Esophagus mucosa (tissue), 1 donor: ENCODE results near the gene TMEM209. TPM values are rescaled to one million over a fixed set of nuclear protein-coding genes. Genes with fewer than 3 reads are reported as not detected.
"Not testable (repeated sequence)": the region's sequence is repeated elsewhere in the genome, so short reads cannot be mapped to it uniquely, and the experiment has no call there.

ENCODE experiments used
- ATAC-seq: fragments of 200-7000 bp; cut with Tn5 transposase; one replicate; pipeline ENCODE4 v1.9.1; 2020
- total RNA-seq: library from RNA; stranded (reverse); gene quantifications from one replicate; pipeline ENCODE4 v1.2.4, GENCODE V29; 2023
- donor health status: DM: yes; HTN: yes; CAD: no.

TMEM209 gene
- total RNA-seq, 1 donor from 2014 or later: 14.9 TPM

DNA sequence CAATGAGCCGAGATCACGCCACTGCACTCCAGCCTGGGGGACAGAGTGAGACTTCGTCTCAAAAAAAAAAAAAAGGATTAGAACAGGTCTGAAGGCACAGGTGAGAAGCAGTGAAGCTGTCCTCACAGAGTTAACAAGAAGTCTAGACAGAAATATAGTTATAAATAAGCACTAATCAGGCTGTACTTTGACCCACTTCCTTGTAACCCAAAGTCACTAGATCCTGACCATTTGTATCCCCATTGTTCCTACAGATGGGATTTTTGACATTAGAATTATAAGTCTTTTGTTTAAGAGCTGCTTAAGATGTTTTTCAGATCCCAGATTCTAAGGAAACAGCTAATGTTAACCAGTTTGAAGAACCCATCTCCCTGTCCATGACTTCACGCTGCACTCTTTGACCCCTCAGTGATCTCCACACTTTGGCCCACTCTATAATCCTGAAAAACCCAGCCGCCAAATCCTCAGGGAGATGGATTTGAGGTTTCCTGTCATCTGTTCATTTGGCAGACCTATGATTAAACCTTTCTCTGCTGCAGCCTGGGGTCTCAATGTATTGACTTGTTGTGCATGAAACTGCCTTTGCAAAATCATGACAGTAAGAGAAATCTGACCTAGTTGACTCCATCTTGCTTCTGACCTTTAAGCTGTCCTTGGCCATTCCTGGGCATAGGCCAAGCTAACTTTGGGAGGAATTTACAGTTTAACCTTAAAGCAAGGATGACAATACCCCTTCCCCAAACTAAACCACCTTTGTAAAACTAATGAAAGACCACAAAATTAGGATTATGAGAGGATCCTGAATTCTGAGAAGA lies 13.8 kb upstream of the TMEM209 start:
- no peak for ATAC-seq

DNA sequence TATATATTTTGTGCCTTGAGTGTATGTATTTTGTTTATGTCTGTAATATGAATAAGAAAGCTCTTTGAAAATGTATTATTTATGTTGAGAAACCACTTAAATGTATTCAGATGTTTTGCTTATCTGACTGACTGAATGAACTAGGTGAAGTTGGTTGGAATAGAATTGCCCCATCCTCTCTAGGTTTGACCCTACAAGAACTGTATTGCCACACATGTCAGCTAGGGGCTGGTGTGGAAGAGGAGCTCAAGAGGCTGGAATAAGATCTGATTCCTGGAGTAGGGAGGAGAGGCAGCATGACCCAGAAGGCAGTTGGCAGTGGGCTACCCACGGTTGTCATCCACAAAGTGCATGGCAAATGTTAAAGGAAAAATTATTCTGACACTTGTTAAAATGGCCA lies 11.5 kb upstream of the TMEM209 start:
- ATAC-seq: no peak

DNA sequence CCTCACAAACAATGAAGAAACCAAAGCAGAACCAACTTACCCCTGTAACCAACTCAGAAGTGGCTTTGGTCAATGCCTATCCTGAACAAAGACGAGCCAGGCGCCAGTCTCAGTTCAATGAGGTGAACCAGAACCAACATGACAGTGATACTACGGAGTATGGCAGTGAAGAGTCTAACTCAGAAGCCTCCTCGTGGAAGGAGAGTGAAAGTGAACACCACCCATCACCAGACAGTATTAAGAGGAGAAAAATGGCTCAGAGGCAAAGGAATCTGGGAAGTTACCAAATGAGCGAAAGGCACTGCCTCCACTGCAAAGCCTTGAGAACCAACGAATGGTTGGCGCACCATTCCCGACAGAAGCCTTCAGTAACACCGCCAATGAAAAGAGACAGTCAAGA lies 10.8 kb upstream of the TMEM209 start:
- no peak for ATAC-seq

DNA sequence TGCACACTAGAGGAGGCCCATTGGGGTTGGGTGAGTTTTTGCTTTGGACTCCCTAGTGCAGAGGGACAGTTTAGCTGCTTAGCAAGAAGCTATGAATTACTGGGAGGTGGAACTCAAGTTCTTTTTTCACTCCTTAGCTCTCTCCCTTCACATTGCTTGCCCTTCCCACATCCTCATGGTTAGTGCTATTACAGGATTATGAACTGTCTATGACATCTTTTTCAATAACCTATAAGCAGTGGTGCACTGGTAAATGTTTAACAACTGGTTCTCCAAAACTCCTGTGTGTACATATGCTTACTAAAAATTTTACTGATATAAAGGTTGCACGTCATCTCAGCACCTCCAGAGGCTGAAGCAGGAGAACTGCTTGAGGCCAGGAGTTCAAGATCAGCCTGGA lies 8.6 kb upstream of the TMEM209 start:
- ATAC-seq: no peak

DNA sequence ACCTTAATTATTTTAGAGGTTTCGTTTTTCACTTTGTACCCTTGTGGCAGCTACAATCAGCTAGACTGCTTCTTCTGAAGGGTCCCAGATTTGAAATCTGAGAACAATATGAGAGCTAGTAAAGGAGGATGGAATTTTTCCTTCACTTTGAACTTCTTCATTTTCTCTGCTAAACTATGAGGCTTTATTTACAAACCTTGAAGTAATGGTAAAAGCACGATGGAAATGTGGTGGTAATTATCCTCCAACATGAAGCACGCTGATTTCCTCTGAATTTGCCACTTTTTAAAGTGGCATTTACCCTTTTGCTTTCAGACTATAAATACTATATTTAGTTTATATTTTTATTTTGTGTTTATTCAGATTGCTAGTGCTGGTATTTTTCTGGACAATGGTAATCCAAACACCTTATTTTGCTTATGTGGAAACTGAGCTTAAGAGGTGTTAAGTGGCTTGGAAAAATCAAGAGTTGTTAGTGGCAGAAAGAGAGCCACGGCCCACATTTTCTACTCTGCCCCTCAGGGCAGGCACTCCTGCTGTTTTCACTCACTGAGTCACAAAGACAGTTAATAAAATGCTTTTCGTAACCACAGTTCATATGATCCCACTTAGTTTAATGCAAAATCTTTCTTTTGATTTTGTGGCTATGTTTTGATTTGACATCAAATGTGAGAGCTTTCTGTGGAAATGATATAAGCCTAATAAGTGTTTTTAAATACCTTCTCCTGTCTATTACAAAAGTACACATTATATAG lies 5.2 kb upstream of the TMEM209 start:
- no peak for ATAC-seq

DNA sequence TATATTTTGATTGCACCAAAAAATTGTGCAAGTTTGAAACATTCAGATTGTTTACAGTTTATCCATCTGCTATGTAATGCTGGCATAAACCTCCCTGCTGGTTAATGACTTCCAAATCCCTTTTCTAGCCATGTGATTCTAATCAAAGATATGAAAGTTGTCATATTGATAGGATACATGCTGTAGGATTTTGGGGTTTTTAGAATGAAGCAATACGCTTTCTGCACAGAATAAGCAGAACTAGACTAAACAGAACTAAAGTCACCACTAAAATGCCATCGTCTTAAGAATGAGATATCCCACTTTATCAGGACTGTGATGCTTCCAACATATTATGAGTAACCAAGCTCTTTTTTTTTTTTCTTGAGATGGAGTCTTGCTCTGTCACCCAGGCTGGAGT lies 3.3 kb upstream of the TMEM209 start:
- no peak for ATAC-seq

DNA sequence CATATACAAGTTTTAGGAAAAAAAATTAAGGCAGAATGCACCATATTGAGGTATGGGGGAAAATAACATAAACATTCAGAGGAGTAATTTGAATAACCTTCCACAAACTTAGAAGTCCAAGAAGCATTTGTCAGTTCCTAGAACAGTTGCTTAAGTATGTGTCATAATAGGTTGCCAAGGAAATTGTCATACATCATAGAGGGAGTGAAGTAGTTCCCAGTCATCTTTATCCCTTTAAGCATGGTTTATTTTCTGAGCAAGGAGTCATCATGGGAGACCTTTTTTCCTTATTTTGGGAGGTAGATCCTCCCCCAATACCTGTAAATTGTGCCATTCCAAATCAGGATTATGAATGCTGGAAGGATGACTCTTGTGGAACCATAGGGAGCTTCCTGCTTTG lies 2.4 kb upstream of the TMEM209 start, which contains the start of gene SSMEM1:
Gene SSMEM1, plus strand, starts transcription at position 219 of the 400 bp plus-strand sequence. Its CDS starts 51 bp downstream, at position 270.
- peak; percentile 48 for ATAC-seq

DNA sequence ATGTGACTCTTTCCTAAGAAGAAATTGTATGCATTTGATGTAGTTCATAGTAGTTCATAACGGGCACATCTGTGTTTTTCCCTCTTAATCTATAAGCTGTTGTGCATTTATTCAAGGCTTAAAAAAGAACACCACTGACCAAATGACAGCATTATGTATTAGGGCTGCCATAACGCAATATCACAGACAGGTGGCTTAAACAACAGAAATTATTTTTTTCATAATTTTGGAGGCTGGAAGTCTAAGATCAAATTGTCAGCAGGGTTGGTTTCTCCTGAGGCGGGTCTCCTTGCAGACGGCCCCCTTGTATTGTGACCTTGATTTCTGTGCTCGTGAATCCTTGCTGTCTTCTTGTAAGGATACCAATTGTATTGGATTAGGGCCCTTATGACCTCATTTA lies 1.8 kb upstream of the TMEM209 start:
- no peak for ATAC-seq

DNA sequence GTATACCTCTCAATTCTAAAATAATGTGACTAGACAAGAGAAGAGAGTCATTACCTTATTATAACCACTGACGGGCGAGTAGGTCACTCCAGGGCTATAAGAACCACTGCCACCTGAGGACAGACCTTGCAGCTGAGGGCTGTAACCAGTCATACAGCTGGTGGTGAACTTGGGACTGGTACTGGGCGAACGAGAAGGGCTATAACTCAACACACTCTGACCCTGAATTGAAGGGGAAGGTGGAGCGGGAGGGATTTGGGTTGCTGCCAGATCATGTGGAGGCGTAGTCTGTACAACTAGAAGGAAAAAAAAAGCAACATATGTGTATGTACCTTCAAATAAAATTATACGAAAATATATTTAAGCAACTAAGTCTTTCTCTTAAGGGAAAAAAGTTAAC lies 3.4 kb downstream of the TMEM209 start:
- ATAC-seq: no peak

DNA sequence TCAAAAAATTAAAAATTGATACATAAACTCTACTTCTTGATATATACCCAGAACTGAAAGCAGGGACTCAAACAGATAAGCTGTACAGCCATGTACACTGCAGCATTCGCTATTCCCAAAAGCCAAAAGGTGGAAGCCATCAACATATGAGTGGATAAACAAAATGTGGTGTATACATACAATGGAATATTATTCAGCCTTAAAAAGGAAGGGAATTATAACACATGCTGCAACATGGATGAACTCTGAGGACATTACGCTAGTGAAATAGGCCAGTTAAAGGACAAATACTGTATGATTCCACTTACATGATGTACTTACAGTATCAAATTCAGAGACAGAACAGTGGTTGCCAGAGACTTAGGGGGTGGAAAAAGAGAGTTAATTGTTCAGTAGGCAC lies 8.1 kb downstream of the TMEM209 start:
- no peak for ATAC-seq

DNA sequence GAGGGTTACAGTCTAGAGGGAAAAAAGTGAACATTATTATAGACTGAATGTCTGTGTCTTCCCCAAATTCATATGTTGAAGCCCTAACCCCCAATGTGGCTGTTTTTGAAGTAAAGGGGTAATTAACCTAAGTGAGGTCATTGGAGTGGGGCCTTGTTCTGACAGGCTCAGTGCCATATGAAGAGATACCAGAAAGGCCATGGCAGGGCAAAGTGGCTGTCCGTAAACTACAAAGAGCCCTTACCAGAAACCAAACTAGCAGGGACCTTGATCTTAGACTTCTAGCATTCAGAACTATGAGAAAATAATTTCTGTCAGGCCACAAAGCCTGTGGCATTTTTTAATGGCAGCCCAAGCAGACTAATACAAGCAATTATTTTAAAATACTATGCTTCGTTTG lies 8.7 kb downstream of the TMEM209 start:
- ATAC-seq: no peak

DNA sequence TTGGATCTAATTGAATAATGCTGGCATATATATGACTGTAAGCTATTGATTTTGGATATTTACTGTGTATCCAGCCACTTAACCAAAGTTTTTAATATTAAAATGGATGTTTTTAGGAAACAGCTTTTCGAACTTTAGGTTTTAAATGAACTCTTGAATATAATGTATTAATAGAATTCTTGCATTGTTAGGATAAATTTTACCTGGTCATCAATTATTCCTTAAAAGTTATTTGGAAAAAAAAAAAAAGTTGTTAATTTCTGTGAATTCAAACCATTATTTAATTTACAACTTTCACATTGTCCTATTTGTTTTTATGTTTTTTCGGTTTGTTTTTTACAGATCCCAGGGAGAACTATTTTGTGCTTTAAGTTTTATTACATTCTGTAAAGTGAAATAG lies 9.8 kb downstream of the TMEM209 start:
- no peak for ATAC-seq

DNA sequence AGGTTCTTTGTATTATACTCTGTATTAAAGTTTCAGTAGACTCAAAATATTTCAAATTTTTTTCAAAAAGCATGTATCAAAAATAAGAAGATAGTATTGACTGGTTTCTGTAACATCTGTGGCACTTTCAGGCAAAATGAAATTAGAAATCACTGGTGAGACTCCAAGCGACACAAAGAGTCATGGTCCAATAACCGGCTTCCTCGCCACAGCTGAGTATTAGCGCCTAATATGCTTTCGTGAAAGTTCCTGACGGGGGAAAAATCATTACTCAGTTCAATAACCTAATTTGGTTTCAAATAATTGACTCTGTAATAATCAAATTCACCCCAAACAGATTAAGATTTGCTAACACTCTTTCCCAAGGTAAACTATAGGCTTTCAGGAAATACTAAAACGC lies 13.4 kb downstream of the TMEM209 start:
- ATAC-seq: no peak

DNA sequence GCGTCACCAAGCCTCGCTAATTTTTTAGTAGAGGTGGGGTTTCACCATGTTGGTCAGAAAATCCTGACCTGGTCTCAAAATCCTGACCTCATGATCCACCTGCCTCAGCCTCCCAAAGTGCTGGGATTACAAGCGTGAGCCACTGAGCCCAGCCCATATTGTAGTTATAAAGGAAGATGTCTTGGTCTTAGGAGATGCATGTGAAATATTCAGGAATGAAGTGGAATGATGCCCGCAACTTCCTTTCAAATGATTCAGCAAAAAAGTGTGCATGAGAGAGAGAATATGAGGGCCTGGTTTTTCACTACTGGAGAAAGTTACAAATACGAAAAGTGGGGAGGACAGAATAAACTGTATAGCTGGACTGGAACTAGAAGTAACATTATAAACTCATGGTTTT lies 15.9 kb downstream of the TMEM209 start:
- no peak for ATAC-seq

DNA sequence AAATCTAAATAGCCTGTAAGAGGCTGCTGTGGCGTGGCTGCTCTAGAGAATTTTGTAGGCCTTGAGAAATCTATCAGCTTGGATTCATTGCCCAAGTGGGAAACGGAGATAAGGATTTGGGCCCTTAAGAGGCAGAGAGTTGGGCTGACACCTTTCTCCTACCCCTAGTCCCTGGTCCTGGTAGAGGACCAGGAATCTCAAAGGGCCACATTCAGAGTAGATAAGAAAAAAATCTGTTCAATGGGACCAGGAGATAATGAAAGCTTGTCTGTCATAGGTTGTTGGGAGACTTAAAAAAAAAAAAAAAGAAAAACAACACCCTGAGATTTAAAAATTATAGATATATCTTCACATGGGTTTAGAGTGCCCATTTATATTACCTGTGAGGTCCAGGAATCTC lies 17.8 kb downstream of the TMEM209 start:
- no peak for ATAC-seq

DNA sequence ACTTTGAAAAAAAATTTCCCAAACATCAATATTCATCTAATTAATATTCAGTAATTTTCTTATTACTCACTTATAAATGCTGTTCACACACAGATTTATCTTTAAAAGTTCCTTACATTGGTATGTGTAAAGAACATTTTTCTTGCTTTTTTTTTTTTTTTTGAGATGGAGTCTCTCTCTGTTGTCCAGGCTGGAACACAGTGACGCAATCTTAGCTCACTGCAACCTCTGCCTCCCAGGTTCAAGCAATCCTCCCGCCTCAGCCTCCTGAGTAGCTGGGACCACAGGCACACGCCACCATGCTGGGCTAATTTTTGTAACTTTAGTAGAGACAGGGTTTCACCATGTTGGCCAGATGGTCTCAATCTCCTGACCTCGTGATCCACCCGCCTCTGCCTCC lies 20.9 kb downstream of the TMEM209 start:
- ATAC-seq: not testable (repeated sequence)

DNA sequence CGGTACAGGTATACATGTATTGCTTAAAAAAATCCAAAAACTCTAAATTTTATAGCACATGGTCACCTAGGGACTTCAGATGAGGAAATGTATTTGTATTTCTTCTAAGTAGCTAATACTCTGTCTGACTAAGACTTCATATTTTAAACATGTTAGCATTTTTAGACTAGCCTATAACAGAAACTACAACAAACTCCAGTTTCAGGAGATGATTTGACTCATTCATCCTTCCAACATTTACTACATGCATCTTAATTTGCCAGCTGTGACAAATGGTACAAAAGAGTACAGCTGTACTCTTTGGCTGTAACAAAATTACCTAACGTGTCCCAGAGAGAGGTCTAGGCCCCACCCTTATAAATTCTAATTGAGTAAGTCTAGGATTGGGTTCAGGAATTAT lies 22.2 kb downstream of the TMEM209 start:
- no peak for ATAC-seq

DNA sequence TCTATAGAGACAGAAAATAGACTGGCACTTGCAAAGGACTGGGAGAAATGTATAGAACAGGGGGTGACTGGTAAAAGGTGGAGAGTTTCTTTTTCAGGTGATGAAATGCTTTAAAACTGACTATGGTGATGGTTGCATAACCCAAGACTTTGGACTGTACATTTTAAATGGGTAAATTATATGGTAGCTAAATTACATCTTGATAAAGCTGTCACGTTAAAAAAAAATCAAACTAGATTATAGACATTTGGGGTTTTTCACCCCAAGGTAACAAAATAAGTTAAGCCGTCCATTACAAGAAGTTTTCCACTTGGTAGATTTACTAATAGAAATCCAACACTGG lies 24.0 kb downstream of the TMEM209 start:
- ATAC-seq: no peak

DNA sequence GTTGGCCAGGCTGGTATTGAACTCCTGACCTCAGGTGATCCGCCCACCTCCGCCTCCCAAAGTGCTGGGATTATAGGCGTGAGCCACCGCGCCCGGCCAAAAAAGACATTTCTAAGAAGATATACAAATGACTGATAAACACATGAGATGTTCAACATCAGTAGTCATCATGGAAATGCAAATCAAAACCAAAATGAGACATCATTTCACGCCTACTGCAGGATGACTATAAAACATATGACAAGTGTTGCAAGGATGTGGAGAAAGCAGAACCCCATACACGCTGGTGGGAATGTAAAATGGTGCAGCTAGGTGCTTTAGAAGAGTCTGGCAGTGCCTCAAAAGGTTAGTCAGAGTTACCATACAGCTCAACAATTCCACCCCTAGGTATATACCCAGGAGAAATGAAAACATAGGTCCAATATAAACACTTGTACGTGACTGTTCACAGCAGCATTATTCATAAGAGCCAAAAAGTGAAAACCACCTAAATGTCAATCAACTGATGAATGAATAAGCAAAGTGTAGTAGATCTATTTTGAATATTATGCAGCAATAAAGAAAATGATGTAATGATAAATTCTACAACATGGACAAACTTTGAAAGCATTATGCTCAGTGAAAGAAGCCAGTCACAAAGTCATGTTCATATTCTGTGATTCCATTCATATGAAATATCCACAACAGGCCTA lies 24.5 kb downstream of the TMEM209 start:
- ATAC-seq: peak; percentile 22

DNA sequence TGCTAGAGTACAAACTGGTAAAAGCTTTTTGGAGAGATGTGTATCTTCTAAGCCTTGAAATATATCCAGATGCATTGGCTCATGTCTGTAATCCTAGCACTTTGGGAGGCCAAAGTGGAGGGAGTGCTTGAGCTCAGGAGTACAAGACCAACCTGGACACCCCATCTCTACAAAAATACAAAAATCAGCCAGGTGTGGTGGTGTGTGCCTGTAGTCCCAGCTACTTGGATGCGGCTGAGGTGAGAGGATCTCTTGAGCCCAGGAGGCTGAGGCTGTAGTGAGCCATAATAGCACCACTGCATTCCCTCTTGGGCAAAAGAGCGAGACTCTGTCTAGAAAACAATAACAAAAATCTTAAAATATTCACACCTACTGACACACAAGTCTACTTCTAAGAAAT lies 25.6 kb downstream of the TMEM209 start:
- ATAC-seq: no peak

DNA sequence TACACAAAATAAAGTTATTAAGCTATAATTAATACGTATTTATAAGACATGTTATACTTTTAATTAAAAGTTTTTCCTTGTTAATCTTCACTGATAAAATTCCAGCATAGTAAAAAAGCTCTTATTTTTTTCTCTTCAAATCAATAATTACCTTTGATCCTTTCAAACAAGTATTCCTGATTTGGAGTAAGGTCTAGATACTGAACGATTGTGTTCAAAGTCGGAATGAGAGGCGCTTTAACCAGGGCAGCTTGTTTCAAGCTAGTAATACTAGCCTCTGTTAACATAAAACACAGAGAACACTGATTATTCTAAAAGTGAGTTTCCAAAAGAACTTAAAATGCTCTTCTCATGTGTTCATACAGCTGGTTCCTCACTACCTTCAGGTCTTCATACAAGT lies 27.0 kb downstream of the TMEM209 start:
- no peak for ATAC-seq

DNA sequence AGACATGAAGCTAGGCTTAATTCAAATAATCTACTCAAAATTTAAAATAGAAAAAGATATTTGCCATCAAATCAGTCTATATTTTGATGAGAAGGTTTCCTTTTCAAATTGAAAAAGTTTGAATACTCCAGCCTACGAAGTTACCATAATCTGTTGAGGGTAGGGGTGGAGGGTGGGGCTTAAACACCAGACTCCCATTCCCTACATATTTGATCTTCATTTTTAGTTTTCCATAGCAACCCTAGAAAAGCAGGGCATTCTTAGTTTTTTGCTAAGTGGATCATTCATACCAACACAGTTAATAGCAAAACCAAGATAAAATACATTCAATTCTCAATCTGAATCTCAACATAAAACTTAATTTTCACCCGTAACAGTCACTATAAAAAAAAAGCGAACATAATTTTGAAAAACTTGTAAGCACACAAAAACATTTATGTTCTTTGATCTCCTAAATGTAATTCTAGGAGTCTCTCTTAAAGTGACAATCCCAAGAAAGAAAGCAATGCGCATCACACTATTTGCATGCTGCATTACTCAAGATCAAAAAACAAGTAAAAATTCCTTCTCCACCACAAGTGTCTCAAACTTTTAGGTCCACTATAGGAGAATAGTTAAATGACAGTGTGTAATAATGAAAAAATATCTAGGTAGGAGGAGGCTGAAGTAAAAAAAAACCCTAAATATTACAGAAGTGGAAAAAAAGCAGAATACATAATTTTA lies 30.8 kb downstream of the TMEM209 start:
- ATAC-seq: no peak

DNA sequence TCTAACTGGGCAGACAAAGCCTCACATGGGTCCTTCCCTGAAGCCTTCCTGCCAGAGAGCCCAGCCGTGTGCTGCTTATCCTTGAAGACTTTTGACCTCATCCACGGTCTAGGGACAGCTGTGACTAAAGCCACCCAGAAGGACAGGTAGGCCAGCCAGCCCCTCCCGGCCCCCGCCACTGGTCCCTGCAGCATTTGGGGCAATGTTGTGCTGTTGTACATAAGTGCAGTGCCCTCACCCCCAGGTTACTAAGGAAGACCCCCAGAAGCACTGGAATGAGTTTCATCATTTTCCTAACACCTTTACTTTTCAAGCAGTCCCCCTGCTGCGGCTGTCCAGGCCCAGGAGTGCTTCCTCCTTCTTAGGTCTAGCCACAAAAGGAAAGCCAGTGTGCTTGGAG lies 43.0 kb downstream of the TMEM209 start:
- ATAC-seq: no peak
